RCC 7860 (cell line): ENCODE results near the gene FHOD1.

ENCODE experiments used
- DNase-seq: peaks from one replicate; pipeline ENCODE4 v3.0.0-alpha.2; 2015; ENCODE audit warnings: low spot score
- FAIRE-seq: peaks from 2 replicates; lab custom pipeline; 2012; peaks lifted over from hg19 to GRCh38; lab: Jason Lieb, UNC

FHOD1 gene

GRCh38 chr16:67179421-67180080 lies 67.7 kb downstream of the FHOD1 start:
- no peak for FAIRE-seq
- DNase-seq, result no peak
